GM12872 (cell line): ENCODE measurements around the gene PNPLA2.

ENCODE experiments used
- CTCF ChIP-seq: IDR thresholded peaks from 3 replicates; pipeline ENCODE4 v1.5.1; 2011; ENCODE audit warnings: low read depth, mild to moderate bottlenecking, low read length, moderate library complexity; ENCODE audit not compliant: insufficient read depth

The PNPLA2 gene

GRCh38 chr11:820655-821511 is 2.2 kb downstream of the PNPLA2 start:
- TF ChIP-seq CTCF, result no peak

- TF ChIP-seq CTCF, result no peak
These were observed 3.0 kb downstream of the PNPLA2 start for GRCh38 chr11:821512-822371.

GRCh38 chr11:823441-824291 is 5.0 kb downstream of the PNPLA2 start:
- no peak for TF ChIP-seq CTCF

GRCh38 chr11:824292-824880 is 5.7 kb downstream of the PNPLA2 start:
- TF ChIP-seq CTCF, result no peak

- TF ChIP-seq CTCF, result no peak
These were observed 6.2 kb downstream of the PNPLA2 start for GRCh38 chr11:824942-825341.

GRCh38 chr11:825366-826226 is 6.9 kb downstream of the PNPLA2 start:
- no peak for TF ChIP-seq CTCF
